Osteocyte (in vitro differentiated cells): ENCODE measurements around the gene PCDHA4. TPM values are rescaled to one million over a fixed set of nuclear protein-coding genes. Genes with fewer than 3 reads are reported as not detected.
"Not testable (repeated sequence)": the region's sequence is repeated elsewhere in the genome, so short reads cannot be mapped to it uniquely, and the experiment has no call there.

Experiments
- DNase-seq: peaks from one replicate; pipeline ENCODE4 v3.0.0; 2021; ENCODE audit warnings: mixed read lengths; ENCODE audit not compliant: unreplicated experiment; ENCODE audit errors: extremely low spot score
- H3K27ac Mint-ChIP-seq: one replicate; pipeline ENCODE4 v1.8.0; 2021; ENCODE audit warnings: mild to moderate bottlenecking, mixed read lengths; ENCODE audit not compliant: unreplicated experiment
- H3K27me3 Mint-ChIP-seq: one replicate; pipeline ENCODE4 v1.8.0; 2021; ENCODE audit warnings: mixed read lengths; ENCODE audit not compliant: unreplicated experiment
- H3K36me3 Mint-ChIP-seq: one replicate; pipeline ENCODE4 v1.8.0; 2021; ENCODE audit warnings: mixed read lengths; ENCODE audit not compliant: unreplicated experiment
- H3K4me1 Mint-ChIP-seq: one replicate; pipeline ENCODE4 v1.8.0; 2021; ENCODE audit warnings: mixed read lengths; ENCODE audit not compliant: unreplicated experiment
- H3K4me3 Mint-ChIP-seq: one replicate; pipeline ENCODE4 v1.8.0; 2021; ENCODE audit warnings: mild to moderate bottlenecking, moderate library complexity, mixed read lengths; ENCODE audit not compliant: unreplicated experiment
- H3K9me3 Mint-ChIP-seq: one replicate; pipeline ENCODE4 v1.8.0; 2021; ENCODE audit warnings: mixed read lengths; ENCODE audit not compliant: unreplicated experiment
- total RNA-seq: library from RNA; stranded (reverse); gene quantifications from 2 replicates; pipeline ENCODE4 v1.2.1, GENCODE V29; 2021
- TF ChIP-seq, protein P1 (sequence below): fragments of 200-600 bp; sonication (generic); IDR thresholded peaks from 2 replicates; pipeline ENCODE4 v1.5.0; 2021; ENCODE audit warnings: antibody characterized with exemption, mild to moderate bottlenecking, moderate library complexity

PCDHA4 gene
- total RNA-seq, 1 donor from 2014 or later: 12.2 TPM

DNA sequence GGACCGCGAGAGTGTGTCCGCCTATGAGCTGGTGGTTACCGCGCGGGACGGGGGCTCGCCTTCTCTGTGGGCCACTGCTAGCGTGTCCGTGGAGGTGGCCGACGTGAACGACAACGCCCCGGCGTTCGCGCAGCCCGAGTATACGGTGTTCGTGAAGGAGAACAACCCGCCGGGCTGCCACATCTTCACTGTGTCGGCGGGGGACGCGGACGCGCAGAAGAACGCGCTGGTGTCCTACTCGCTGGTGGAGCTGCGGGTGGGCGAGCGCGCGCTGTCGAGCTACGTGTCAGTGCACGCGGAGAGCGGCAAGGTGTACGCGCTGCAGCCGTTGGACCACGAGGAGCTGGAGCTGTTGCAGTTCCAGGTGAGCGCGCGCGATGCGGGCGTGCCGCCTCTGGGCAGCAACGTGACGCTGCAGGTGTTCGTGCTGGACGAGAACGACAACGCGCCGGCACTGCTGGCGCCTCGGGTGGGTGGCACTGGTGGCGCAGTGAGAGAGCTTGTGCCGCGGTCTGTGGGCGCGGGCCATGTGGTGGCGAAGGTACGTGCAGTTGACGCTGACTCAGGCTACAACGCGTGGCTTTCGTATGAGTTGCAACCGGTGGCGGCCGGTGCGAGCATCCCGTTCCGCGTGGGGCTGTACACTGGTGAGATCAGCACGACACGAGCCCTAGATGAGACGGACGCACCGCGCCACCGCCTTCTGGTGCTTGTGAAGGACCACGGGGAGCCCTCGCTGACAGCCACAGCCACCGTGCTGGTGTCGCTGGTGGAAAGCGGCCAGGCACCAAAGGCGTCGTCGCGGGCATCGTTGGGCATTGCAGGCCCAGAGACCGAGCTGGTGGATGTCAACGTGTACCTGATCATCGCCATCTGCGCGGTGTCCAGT lies 29.0 kb downstream of the PCDHA4 start:
- TF ChIP-seq, protein P1, sequence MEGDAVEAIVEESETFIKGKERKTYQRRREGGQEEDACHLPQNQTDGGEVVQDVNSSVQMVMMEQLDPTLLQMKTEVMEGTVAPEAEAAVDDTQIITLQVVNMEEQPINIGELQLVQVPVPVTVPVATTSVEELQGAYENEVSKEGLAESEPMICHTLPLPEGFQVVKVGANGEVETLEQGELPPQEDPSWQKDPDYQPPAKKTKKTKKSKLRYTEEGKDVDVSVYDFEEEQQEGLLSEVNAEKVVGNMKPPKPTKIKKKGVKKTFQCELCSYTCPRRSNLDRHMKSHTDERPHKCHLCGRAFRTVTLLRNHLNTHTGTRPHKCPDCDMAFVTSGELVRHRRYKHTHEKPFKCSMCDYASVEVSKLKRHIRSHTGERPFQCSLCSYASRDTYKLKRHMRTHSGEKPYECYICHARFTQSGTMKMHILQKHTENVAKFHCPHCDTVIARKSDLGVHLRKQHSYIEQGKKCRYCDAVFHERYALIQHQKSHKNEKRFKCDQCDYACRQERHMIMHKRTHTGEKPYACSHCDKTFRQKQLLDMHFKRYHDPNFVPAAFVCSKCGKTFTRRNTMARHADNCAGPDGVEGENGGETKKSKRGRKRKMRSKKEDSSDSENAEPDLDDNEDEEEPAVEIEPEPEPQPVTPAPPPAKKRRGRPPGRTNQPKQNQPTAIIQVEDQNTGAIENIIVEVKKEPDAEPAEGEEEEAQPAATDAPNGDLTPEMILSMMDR: no peak
- H3K36me3 Mint-ChIP-seq: peaks cover 21% of the 10 kb centered on the region
- H3K27ac Mint-ChIP-seq: no peak overlapping the region
- no peaks in the 10 kb centered on the region for H3K27me3 Mint-ChIP-seq
- H3K4me1 Mint-ChIP-seq: peaks cover 2% of the 10 kb centered on the region
- DNase-seq: no peak
- H3K9me3 Mint-ChIP-seq: peaks cover 26% of the 10 kb centered on the region
- no peak overlapping the region for H3K4me3 Mint-ChIP-seq

DNA sequence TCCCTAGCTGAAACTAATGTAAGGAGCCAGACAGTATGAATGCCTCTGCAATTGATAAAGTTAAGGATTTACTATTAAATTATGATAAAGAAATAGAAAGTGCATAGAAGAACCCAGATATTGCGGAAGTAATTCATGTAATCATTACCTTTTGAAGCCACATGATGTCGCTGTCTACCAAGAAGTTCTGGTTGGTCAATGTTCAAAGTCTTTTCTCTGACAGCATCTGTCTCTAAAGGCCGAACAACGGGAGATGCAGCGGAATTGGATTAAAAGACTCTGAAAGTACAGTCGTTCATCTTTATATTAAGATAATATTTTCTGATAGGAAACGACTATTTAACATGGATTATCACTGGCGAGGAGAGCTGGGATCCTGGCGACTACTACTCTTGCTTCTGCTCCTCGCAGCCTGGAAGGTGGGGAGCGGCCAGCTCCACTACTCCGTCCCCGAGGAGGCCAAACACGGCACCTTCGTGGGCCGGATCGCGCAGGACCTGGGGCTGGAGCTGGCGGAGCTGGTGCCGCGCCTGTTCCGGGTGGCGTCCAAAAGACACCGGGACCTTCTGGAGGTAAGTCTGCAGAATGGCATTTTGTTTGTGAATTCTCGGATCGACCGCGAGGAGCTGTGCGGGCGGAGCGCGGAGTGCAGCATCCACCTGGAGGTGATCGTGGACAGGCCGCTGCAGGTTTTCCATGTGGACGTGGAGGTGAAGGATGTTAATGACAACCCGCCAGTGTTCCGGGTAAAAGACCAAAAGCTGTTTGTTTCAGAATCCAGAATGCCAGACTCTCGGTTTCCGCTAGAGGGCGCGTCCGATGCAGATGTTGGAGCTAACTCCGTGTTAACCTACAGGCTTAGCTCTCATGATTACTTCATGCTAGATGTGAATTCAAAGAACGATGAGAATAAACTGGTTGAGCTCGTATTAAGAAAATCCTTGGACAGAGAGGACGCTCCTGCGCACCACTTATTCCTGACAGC lies 34.4 kb downstream of the PCDHA4 start, which contains the start of gene PCDHA8:
TSS of gene PCDHA8 (plus strand) at position 210 of the 985 bp plus-strand sequence. CDS start at position 345, 135 bp downstream.
- H3K36me3 Mint-ChIP-seq: peaks cover 15% of the 10 kb centered on the region
- peaks cover 15% of the 10 kb centered on the region for H3K9me3 Mint-ChIP-seq
- no peak within 1 kb of the TSS for H3K27ac Mint-ChIP-seq
- H3K4me1 Mint-ChIP-seq: no peaks in the 10 kb centered on the region
- no peaks in the 10 kb centered on the region for H3K27me3 Mint-ChIP-seq
- H3K4me3 Mint-ChIP-seq: no peak within 1 kb of the TSS
- TF ChIP-seq, protein P1: no peak
- no peak for DNase-seq

DNA sequence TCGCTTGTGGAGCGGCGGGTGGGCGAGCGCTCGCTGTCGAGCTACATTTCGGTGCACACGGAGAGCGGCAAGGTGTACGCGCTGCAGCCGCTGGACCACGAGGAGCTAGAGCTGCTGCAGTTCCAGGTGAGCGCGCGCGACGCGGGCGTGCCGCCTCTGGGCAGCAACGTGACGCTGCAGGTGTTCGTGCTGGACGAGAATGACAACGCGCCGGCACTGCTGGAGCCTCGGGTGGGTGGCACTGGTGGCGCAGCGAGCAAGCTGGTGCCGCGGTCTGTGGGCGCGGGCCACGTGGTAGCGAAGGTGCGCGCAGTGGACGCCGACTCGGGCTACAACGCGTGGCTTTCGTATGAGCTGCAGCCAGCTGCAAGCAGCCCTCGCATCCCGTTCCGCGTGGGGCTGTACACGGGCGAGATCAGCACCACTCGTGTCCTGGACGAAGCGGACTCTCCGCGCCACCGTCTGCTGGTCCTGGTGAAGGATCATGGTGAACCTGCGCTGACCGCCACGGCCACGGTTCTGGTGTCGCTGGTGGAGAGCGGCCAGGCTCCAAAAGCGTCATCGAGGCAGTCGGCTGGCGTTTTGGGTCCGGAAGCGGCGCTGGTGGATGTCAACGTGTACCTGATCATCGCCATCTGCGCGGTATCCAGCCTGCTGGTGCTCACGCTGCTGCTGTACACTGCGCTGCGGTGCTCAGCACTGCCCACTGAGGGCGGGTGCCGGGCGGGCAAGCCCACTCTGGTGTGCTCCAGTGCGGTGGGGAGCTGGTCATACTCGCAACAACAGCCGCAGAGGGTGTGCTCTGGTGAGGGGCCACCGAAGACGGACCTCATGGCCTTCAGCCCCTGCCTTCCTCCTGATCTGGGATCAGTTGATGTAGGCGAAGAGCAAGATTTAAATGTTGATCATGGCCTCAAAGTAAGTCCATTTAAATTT lies 36.2 kb downstream of the PCDHA4 start:
- no peak overlapping the region for H3K27ac Mint-ChIP-seq
- no peak for DNase-seq
- H3K9me3 Mint-ChIP-seq: peaks cover 30% of the 10 kb centered on the region
- no peak overlapping the region for H3K4me3 Mint-ChIP-seq
- TF ChIP-seq, protein P1: no peak
- H3K36me3 Mint-ChIP-seq: peaks cover 27% of the 10 kb centered on the region
- no peaks in the 10 kb centered on the region for H3K4me1 Mint-ChIP-seq
- H3K27me3 Mint-ChIP-seq: no peaks in the 10 kb centered on the region

DNA sequence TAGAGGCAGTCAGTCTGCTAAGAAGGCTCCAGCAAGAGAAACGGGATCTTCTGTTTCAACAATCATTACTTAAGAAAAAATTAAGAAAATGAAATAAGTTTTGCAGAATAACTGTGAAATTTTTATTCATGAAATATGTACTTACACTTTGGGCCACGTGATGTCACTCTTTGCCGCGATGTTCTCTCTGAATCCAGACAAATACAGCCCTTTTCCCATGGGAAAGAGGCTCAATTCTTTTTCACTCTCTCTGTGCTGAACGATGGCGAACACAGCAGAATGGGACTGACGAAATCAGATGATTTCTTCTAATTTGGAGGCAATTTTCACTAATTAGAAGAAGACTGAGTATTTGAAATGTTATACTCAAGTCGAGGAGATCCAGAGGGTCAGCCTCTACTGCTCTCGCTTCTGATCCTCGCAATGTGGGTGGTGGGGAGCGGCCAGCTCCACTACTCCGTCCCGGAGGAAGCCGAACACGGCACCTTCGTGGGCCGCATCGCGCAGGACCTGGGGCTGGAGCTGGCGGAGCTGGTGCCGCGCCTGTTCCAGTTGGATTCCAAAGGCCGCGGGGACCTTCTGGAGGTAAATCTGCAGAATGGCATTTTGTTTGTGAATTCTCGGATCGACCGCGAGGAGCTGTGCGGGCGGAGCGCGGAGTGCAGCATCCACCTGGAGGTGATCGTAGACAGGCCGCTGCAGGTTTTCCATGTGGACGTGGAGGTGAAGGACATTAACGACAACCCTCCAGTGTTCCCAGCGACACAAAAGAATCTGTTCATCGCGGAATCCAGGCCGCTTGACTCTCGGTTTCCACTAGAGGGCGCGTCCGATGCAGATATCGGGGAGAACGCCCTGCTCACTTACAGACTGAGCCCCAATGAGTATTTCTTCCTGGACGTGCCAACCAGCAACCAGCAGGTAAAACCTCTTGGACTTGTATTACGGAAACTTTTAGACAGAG lies 41.6 kb downstream of the PCDHA4 start, which contains the start of gene PCDHA9:
TSS of gene PCDHA9 (plus strand) at position 244 of the 964 bp plus-strand sequence. CDS start at position 358, 114 bp downstream.
- not testable (repeated sequence) for DNase-seq, H3K4me1 Mint-ChIP-seq, H3K4me3 Mint-ChIP-seq, H3K27ac Mint-ChIP-seq, H3K27me3 Mint-ChIP-seq
- peaks cover 16% of the 10 kb centered on the region for H3K36me3 Mint-ChIP-seq
- H3K9me3 Mint-ChIP-seq: peaks cover 24% of the 10 kb centered on the region

DNA sequence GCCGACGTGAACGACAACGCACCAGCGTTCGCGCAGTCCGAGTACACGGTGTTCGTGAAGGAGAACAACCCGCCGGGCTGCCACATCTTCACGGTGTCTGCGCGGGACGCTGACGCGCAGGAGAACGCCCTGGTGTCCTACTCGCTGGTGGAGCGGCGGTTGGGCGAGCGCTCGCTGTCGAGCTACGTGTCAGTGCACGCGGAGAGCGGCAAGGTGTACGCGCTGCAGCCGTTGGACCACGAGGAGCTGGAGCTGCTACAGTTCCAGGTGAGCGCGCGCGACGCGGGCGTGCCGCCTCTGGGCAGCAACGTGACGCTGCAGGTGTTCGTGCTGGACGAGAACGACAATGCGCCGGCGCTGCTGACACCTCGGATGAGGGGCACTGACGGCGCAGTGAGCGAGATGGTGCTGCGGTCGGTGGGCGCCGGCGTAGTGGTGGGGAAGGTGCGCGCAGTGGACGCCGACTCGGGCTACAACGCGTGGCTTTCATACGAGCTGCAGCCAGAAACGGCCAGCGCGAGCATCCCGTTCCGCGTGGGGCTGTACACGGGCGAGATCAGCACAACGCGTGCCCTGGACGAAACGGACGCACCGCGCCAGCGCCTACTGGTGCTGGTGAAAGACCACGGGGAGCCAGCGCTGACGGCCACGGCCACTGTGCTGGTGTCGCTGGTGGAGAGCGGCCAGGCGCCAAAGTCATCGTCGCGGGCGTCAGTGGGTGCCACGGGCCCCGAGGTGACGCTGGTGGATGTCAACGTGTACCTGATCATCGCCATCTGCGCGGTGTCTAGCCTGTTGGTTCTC lies 43.2 kb downstream of the PCDHA4 start:
- not testable (repeated sequence) for DNase-seq, H3K4me3 Mint-ChIP-seq, H3K4me1 Mint-ChIP-seq, H3K27ac Mint-ChIP-seq, H3K27me3 Mint-ChIP-seq
- peaks cover 23% of the 10 kb centered on the region for H3K9me3 Mint-ChIP-seq
- H3K36me3 Mint-ChIP-seq: peaks cover 18% of the 10 kb centered on the region
